Measurements from ENCODE around the gene MT1A. TPM values are rescaled to one million over a fixed set of nuclear protein-coding genes. Genes with fewer than 3 reads are reported as not detected.

Gene MT1A
- total RNA-seq, 1 experiment from 2014 or later = 2.8 TPM

DNA sequence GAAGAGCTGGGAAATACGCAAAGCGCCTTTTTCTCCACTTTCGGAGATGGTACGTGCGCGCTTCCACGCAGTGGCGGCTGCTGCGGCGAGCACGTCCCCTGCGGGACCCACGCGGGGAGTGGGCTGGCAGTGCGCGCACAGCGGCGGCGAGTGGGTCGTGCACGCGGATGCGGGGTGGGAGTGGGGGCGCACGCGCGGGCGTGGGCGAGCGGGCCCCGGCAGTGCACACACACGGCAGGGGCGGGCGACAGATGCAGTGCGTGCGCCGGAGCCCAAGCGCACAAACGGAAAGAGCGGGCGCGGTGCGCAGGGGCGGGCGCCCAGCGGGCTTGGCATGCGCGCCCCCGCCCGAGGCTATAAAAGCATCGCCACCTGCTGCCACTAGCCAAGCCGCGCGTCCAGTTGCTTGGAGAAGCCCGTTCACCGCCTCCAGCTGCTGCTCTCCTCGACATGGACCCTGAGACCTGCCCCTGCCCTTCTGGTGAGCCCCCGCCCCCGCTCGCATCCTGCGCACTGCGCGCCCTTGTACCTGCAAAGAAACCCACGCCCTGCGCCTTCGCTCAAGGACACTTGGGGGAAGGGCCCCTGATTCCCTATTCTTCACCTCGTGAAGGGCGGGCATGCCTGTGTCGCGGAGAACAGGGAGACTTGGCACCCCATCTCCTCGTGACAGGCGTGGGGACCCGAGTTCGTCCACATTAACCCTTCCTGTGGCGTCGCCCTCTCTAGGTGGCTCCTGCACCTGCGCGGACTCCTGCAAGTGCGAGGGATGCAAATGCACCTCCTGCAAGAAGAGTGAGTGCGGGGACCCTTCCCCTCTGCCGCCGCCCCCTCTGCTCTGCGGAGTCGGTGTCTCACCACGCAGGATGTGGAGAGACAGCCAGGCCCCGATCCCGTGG is 49.1 kb upstream of the MT1A start, which contains the start of gene MT3 (continued):
- TF ChIP-seq FOXP1 (CRISPR knock-in tag; IDR thresholded peaks at IDR 0.05; ENCODE audit: borderline replicate concordance) (peak; percentile 50; the same call in 1 of the 2 replicates), HMGA2 (CRISPR knock-in tag; IDR thresholded peaks at IDR 0.05) (no peak), RELA (CRISPR knock-in tag; IDR thresholded peaks at IDR 0.05; ENCODE audit: borderline replicate concordance) (no peak), ZNF423 (CRISPR knock-in tag; IDR thresholded peaks at IDR 0.05) (no peak), ATF1 (CRISPR knock-in tag; IDR thresholded peaks at IDR 0.05) (no peak), NR1H2 (CRISPR knock-in tag; IDR thresholded peaks at IDR 0.05) (no peak), ZNF121 (CRISPR knock-in tag; IDR thresholded peaks at IDR 0.05) (no peak), IRF1 (CRISPR knock-in tag; IDR thresholded peaks at IDR 0.05) (no peak), ZSCAN18 (CRISPR knock-in tag; IDR thresholded peaks at IDR 0.05) (no peak), NR2C2 (CRISPR knock-in tag; IDR thresholded peaks at IDR 0.05) (no peak), NR3C1 (CRISPR knock-in tag; conservative IDR thresholded peaks at IDR 0.05; ENCODE audit: low read depth) (no peak), ELF4 (CRISPR knock-in tag; IDR thresholded peaks at IDR 0.05; ENCODE audit: low read depth) (no peak), E2F5 (CRISPR knock-in tag; IDR thresholded peaks at IDR 0.05) (no peak), JUN (CRISPR knock-in tag; IDR thresholded peaks at IDR 0.05) (no peak), FOXP4 (CRISPR knock-in tag; IDR thresholded peaks at IDR 0.05) (no peak), JAZF1 (CRISPR knock-in tag; IDR thresholded peaks at IDR 0.05) (no peak), ZNF396 (CRISPR knock-in tag; IDR thresholded peaks at IDR 0.05; ENCODE audit: borderline replicate concordance) (no peak), ZNF671 (CRISPR knock-in tag; IDR thresholded peaks at IDR 0.05) (no peak), SOX15 (CRISPR knock-in tag; IDR thresholded peaks at IDR 0.05) (no peak), ZMAT4 (CRISPR knock-in tag; IDR thresholded peaks at IDR 0.05) (no peak), TP53 (CRISPR knock-in tag; IDR thresholded peaks at IDR 0.05) (no peak), ZNF416 (CRISPR knock-in tag; IDR thresholded peaks at IDR 0.05) (no peak), RORB (CRISPR knock-in tag; IDR thresholded peaks at IDR 0.05) (no peak)
- TF ChIP-seq, protein P1, sequence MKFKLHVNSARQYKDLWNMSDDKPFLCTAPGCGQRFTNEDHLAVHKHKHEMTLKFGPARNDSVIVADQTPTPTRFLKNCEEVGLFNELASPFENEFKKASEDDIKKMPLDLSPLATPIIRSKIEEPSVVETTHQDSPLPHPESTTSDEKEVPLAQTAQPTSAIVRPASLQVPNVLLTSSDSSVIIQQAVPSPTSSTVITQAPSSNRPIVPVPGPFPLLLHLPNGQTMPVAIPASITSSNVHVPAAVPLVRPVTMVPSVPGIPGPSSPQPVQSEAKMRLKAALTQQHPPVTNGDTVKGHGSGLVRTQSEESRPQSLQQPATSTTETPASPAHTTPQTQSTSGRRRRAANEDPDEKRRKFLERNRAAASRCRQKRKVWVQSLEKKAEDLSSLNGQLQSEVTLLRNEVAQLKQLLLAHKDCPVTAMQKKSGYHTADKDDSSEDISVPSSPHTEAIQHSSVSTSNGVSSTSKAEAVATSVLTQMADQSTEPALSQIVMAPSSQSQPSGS (CRISPR knock-in tag; IDR thresholded peaks at IDR 0.05; ENCODE audit: borderline replicate concordance, low read depth) = no peak
- TF ChIP-seq, protein P2, sequence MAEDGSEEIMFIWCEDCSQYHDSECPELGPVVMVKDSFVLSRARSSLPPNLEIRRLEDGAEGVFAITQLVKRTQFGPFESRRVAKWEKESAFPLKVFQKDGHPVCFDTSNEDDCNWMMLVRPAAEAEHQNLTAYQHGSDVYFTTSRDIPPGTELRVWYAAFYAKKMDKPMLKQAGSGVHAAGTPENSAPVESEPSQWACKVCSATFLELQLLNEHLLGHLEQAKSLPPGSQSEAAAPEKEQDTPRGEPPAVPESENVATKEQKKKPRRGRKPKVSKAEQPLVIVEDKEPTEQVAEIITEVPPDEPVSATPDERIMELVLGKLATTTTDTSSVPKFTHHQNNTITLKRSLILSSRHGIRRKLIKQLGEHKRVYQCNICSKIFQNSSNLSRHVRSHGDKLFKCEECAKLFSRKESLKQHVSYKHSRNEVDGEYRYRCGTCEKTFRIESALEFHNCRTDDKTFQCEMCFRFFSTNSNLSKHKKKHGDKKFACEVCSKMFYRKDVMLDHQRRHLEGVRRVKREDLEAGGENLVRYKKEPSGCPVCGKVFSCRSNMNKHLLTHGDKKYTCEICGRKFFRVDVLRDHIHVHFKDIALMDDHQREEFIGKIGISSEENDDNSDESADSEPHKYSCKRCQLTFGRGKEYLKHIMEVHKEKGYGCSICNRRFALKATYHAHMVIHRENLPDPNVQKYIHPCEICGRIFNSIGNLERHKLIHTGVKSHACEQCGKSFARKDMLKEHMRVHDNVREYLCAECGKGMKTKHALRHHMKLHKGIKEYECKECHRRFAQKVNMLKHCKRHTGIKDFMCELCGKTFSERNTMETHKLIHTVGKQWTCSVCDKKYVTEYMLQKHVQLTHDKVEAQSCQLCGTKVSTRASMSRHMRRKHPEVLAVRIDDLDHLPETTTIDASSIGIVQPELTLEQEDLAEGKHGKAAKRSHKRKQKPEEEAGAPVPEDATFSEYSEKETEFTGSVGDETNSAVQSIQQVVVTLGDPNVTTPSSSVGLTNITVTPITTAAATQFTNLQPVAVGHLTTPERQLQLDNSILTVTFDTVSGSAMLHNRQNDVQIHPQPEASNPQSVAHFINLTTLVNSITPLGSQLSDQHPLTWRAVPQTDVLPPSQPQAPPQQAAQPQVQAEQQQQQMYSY (CRISPR knock-in tag; IDR thresholded peaks at IDR 0.05) = no peak
- TF ChIP-seq, protein P3, sequence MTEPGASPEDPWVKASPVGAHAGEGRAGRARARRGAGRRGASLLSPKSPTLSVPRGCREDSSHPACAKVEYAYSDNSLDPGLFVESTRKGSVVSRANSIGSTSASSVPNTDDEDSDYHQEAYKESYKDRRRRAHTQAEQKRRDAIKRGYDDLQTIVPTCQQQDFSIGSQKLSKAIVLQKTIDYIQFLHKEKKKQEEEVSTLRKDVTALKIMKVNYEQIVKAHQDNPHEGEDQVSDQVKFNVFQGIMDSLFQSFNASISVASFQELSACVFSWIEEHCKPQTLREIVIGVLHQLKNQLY (CRISPR knock-in tag; IDR thresholded peaks at IDR 0.05) = no peak
- TF ChIP-seq, protein P4, sequence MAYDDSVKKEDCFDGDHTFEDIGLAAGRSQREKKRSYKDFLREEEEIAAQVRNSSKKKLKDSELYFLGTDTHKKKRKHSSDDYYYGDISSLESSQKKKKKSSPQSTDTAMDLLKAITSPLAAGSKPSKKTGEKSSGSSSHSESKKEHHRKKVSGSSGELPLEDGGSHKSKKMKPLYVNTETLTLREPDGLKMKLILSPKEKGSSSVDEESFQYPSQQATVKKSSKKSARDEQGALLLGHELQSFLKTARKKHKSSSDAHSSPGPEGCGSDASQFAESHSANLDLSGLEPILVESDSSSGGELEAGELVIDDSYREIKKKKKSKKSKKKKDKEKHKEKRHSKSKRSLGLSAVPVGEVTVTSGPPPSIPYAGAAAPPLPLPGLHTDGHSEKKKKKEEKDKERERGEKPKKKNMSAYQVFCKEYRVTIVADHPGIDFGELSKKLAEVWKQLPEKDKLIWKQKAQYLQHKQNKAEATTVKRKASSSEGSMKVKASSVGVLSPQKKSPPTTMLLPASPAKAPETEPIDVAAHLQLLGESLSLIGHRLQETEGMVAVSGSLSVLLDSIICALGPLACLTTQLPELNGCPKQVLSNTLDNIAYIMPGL (CRISPR knock-in tag; IDR thresholded peaks at IDR 0.05) = no peak
